NCI-H2171 treated with DMSO at 0.1 percent for 48 hours (cell line): ENCODE data around the gene WDR7.

ENCODE experiments used
- DNase-seq: peaks from one replicate; lab custom pipeline; 2025; lab: John Stamatoyannopoulos, UW

Gene WDR7

DNA sequence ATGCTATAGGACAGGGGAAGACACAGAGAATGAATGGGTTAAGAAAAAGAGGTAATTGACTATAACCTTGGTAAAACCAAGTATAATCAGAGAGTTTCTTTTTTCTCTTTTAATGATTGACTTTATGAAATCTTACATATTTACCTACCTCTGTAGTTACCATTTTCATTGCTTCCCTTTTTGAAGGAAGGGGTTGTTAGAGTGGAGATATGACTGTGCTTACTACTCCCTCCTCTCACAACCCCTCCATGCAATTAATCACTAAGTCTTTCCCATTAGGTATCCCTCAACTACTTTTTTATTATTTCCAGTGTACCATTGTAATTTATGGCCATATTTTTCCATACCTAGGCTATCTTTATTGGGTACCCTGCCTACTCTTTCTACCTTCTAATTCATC, 71.4 kb downstream of the WDR7 start:
- DNase-seq: no peak

- no peak for DNase-seq
Measured at GRCh38 chr18:56723068-56723467, 71.9 kb downstream of the WDR7 start.

DNA sequence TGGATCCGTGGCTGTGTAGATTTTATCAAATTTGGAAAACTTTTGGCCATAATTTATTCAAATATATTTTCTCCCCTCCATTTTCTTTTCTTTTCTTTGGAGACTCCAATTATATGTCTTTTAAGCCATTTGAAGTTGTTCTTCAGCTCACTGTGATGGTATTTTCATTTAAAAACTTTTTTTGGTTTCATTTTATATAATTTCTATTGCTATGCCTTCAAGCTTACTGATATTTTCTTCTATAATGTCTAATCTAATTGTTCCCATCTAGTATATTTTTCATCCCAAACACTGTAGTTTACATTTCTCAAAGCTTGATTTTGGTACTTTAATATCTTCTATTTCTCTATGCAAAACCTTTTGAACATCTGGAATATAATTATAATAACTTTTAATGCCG, 72.5 kb downstream of the WDR7 start:
- no peak for DNase-seq

DNA sequence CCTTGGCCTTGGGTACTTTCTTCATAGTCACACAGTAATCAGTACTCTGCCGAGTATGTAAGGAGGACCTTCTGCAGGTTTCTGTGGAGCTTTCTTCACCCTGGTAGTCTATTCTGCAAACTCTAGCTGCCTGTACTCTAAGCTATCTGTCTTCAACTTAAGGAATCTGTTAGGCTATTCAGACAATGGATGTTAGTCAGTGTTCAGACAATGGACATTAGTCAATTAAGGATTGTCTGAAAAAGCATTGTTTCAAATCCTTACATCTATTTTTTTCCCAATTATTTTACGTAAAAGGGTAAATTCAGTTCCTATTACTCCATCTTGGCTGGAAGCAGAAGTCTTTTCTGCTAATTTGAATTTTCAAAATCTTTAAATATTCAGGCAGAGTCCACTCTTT, 75.7 kb downstream of the WDR7 start:
- no peak for DNase-seq

GRCh38 chr18:56727399-56727798, 76.2 kb downstream of the WDR7 start:
- no peak for DNase-seq

DNA sequence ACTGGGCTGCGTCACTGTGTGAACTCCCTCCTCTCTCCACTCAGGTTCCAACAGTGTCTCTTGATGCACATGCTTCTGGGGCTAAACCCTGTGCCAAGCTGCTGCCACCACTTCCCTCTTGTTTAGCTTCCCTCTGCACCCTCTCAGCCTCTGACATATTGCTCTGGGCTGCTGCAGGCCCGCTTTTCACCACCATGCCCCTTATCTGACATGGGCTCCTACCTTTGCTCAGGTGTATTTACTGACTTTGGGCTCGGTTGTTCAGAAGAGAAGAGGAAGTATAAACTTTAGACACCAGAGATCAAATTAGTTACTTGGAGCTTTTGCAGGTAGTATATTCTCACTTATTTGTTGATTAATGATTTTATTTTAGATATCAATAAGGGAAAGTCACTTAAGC, 77.6 kb downstream of the WDR7 start:
- DNase-seq: no peak

- DNase-seq: no peak
Measured at GRCh38 chr18:56738184-56738583, 87.0 kb downstream of the WDR7 start.

DNA sequence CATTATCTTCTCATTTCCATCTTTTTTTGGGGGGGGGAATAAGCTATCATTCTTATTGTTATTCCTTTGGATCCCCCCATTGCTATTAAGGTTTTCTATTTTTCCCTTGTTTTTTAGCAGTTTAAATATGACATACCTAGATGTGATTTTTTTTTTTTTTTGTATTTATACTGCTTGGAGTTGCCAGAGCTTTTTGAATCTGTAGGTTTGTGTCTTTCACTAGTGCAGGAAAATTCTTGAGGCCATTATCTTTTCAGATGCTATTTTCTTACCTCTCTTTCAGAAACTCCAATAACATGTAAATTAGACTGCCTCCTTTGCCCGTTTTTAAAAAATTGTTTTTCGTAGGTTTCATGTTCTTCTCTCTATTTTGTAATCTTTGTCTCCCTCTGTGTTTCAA, 88.6 kb downstream of the WDR7 start:
- DNase-seq: no peak

DNA sequence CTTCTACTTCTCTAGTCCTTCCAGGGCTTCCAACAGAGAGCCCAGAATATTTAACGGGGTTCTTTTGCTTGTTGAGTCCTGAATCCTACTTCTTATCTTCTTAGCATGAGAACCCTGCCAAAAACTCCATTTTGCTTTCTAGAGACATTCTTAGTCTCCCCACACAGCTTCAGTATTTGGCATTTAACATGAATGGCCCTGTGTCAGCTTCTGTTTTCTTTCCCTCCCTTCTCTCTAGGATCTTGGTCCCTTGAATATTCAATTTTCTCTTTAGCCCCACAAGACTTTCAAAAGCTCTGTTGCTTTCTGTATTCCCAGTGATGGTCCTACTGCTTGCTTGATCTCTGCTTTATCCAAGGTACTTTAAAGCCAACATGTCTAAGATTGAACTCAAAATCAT, 89.5 kb downstream of the WDR7 start:
- no peak for DNase-seq

DNA sequence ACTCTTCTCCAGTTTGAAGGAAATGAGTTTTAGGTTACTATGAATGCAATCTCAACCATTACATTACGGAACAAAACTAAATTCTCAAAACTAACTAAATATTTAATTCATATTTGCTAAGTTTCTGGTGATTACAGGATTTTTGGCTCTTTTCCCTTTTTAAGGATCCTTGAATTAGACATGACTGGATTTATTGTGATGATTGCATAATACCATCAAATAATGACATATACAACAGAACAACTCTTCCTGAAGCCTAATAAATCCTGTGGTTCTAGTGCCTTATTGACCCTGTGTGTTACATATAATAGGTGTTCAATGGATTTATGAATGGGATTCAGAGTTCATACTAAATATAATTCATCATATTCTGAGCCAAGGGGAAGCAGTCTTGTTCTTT, 90.5 kb downstream of the WDR7 start:
- DNase-seq: no peak

DNA sequence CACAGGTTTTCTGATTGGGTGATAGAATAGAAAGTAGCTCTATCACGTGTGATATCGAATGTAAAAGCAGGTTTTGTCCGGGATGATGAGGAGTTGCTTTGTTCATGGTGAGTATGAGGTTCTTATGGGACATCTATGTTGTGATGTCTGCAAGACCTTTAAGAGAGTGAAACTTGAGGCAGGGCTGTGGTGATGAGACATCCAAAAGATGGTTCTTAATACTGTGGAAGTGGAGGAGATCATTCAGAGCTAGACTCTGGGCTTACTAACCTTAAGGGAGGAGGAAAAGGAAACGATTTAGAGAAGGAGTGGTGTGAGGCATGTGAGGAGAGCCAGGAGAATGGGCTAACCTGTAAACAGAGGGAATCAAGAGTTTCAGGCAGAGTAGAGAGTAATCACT, 92.0 kb downstream of the WDR7 start:
- DNase-seq: no peak

DNA sequence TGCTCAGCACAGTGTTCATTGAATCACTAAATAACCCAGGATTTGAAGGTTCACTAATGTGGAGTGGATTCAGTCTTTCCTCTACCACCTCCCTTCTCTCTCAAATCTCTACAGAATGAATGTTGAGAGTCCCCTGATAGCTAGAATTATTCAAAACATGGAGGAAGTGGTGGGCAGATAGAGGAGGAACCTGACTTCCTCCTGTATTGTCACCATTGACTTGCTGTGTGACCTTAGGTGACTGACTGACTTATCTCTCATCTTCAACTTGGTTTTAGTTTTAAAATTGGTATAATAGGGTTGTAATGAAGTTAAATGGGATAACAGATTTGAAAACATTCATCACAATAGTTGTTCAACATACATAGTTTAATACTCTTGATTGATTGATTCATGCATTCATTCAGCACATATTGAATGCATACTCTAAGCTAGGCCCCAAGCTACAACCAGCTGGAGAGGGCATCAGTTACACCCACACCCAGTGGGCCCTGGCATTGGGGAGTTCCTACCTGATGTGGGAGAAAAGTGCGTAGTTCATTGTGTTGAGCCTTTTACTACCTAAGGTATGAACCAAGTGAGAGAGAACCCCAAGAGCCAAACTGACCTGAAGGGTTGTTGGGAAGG, 96.0 kb downstream of the WDR7 start:
- no peak for DNase-seq

DNA sequence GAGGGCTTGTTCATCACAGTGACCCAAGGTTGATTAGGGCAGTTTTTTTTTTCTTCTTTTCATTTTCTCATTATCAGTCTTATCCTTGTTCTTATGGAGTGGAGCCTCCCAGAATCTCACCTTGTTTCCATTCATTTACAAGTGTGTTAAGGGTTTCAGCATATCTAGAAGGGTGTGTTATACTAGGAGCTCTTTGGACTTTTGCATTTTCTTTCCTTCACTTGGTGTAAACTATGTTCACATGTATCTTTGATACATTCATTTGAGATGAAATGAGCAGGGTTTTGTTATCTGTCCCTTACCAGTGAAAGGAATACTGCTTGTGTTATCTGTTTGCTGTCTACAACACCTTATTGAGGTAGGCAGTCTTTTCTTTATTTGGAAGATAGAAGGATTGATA, 96.7 kb downstream of the WDR7 start:
- DNase-seq: no peak

DNA sequence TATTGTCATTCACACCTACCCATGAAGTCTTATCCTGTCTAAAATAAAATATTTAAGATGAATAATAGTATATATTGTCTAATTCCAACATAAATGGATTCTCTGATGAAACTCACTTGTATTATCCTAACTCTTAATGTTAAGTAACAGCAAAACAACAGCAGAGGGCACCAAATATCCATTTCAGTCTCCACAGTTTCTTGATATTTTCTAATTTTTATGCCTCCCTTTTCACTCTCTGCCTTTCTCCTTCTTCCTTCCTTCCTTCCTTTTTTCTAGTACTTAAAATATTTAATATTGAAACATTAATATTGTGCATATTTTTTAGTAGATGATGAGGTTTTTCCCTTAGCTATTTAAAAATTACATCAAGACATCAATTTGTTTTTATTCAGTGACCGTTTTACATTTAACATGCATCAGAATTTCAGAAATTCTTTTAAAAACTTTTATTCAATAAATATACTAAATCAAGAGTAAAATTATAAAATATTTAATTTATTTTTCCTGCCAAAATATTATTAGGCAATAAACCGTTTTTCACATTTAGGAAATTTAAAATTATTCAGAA, 97.6 kb downstream of the WDR7 start:
- peak; percentile 66 for DNase-seq

DNA sequence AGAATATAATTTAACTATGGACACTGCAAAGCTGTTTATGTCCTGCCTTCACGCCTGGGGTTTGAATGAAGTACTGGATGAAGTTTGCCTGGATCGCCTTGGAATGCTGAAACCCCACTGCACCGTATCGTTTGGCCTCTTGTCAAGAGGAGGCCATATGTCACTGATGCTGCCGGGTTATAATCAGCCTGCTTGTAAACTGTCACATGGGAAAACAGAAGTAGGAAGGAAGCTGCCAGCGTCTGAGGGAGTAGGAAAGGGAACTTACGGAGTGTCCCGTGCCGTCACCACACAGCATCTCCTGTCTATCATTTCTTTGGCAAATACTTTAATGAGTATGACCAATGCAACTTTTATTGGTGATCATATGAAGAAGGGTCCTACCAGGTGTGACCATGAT, 105.8 kb downstream of the WDR7 start:
- DNase-seq: peak; percentile 96

DNA sequence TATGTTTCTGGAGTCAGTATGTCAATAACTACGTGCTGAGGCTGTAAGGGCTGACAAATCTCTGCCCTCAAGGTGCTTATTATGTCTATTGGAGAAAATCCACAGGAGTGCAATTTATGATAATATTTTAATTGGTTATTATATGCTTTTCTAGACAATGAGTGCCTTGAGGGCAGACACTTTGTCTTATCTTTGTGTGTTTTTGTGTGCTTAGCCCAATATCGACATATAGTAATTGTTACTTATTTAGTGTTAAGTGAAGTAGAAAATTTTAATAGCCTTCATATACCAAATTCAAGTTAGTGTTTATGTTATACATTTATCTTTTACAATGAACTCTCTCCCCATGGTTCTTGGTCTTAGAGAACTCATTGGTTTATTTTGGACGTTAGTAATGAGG, 118.9 kb downstream of the WDR7 start:
- DNase-seq: no peak

GRCh38 chr18:56770873-56771272, 119.7 kb downstream of the WDR7 start:
- DNase-seq: no peak

DNA sequence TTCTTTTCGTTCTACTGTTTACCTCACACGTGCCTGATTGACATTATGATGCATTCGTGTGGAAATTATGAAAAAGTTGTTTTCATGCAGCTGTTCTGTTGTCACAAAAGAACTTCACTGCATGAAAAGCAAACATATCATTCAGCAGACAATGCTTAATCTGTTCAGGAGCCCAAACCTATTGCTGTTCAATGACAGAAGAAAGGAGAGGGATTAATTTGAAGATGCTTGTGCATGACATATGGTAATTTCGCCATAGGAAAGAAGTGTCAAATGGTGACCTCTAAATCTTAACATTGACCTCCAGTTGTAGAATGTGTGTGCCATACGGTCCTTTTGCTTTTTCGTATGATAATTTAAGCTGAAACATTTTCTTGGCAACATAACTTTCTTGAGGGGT, 124.5 kb downstream of the WDR7 start:
- DNase-seq: peak; percentile 20

GRCh38 chr18:56787390-56787789, 136.2 kb downstream of the WDR7 start:
- DNase-seq: no peak

DNA sequence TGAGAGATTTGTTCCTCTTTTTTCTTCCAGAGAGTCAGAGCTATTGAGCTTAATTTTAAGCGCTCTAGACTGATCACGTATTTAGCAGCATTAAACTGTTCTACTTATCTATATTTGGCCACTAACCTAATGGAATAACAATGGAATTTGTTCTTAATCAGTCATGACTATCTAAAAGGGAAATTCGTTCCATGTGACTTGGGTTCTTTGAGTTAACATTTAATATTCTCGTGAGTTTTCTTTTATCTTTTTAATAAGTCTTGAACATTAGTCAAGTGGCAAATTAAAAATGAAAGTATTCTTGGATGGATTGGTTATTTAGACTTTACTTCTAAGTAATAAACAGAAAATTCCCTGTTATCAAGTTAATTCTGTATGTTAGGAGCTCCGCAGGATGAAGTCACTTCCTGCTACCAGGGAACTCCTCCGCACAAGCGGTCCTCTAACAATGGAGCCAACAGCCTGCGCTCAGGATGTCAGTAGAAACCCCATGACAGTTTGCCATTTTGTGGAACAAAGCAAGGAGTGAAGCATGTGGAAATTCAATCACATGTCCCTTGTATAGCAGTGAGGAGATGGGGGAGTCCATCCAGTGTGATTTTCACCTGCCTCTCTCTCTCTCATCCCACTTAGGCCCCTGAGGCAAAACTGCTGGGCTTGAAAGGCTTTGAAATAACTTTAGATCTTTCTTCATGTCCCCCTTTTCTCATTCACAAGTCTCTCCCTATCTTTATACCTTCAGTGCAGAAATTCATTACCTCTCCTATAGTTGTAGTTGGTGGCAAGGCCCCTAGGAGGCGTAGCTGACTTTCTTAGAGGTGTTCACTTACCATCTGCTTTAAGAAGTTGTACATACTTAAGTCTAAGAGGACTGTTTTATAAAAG, 138.1 kb downstream of the WDR7 start:
- DNase-seq: no peak

GRCh38 chr18:56789889-56790180, 138.7 kb downstream of the WDR7 start:
- no peak for DNase-seq

- no peak for DNase-seq
Measured at GRCh38 chr18:56795381-56795780, 144.2 kb downstream of the WDR7 start.

DNA sequence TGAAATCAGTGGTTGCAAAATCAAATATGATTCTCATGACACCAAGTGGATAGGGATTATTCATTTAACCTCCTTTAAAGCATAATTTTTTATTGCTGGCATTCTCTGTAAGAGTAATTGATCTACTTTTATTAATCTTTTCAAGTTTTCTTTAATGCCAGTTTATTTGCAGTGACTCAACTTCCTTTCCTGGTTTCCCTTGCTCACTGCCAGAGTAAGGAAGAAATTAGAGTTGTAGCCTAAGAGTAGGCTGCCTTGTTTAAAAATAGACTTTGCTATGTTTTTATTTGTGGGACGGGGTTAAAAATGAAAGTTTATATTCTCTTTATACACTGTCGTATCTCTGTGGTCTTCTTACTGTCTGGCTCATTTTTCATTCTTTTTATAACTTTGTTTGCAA, 148.6 kb downstream of the WDR7 start:
- no peak for DNase-seq

DNA sequence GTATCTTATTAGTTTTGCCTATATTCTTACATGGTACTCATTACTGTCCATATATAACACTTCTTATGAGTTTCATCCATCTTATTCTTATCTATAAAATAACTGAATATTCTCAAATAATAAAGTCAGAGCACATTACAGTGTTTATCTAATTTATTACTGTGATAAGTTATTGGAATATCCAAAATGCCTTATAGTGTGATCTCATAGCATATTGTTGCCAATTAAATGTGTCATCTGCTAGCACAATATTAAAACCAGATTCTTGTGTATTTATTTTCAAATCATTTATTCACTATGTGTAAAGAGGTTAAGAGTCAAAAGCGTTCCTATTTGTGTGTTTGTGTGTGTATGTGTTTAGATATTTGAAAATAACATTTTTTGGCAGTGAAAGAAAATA, 151.9 kb downstream of the WDR7 start:
- no peak for DNase-seq
